Activated CD8-positive, alpha-beta memory T cell treated with anti-CD3 and anti-CD28 coated beads, Interleukin-2, amount 50 U/mL, for 24 hours (primary cell): ENCODE data around the gene ENOX1.

Source experiments
- DNase-seq: peaks from one replicate; pipeline ENCODE4 v3.0.0-alpha.2; 2020; ENCODE audit errors: extremely low read depth

Gene ENOX1

DNA sequence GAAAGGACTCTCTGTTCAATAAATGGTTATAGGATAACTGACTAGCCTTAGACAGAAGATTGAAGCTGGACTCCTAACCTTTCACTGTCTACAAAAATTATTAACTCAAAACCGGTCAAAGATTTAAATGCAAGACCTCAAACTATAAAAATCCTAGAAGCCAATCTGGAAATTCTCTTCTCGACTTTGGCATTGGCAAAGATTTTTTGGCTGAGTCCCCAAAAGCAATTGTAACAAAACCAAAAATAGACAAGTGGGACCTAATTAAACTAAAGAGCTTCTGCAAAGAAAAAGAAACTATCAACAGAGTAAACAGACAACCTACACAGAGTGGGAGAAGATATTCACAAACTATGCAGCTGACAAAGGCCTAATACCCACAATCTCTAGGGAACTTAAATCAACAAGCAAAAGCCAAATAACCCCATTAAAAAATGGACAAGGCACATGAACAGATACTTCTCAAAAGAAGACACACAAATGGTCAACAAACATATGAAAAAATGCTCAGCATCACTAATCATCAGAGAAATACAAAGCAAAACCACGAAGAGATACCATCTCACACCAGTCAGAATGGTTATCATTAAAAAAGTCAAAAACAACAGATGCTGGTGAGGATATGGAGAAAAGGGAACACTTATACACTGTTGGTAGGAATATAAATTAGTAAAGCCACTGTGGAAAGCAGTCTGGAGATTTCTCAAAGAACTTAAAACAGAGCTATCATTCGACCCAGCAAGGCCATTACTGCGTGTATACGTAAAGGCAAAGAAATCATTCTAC lies 497.1 kb downstream of the ENOX1 start:
- DNase-seq = no peak

DNA sequence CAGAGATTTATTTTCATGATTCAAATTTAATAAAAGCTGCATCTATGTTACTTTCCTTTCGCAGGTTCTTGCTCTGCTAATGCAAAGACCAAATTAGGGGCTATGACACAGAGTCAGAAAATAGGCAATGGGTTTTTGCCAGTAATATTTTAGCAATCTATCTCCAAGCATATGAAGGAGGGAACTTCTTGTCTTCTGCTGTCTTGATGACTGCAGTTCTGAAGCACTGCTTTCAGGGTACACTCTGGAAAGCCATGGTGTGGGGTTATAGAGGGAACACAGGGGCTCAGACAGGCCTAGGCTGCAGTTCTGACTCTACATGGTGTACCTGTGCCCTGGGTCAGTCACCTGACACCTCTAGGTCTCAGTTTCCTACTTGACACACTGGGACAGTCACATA lies 500.0 kb downstream of the ENOX1 start:
- DNase-seq = no peak

DNA sequence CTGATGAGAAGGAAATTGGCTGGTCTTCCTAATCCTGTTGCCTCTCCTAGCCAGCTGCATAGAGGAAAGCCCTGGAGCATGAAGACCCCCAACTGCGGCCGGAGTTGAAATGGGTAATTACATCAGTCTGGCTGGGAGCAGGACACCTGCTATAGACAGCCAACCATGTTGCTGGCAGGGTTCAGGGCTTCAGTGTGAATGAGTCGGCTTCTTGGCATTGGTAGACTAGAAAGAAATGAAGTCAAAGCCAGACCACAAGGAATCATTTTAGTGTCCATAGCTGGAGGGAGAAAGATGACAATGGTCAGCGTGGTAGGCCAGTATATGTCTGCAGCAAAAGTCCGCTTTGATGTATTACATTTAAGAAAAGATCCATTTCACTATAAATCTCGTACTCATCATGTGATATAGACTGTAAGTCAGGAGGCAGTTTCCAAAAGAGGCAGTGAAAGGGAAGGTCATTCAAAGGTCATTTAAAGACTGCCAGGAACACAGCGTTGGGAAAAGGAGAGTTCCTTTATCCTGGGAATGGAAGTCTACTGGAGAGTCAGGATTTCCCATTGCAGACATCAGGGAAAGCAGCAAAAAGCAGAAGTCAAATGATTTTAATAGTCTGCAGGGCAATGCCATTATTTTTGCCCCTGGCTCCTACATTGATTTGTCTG lies 500.7 kb downstream of the ENOX1 start:
- no peak for DNase-seq

DNA sequence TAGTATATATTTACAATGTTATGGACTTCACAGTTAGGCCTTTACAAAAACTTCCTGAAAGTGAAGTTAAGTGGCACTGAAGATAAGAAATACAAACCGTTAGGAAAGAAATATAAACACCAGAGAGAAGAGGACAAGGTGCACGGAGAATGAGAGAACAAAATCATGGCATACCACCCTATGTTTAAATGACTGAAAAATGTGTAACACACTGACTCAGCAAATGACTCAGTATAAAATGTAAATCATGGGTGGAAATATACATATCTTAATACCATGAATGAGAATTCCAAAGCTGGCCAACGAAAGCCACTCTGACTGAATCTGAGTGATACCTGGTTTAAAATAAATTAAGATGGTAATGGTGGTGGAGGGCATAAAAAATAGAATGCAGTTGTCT lies 502.6 kb downstream of the ENOX1 start:
- no peak for DNase-seq

DNA sequence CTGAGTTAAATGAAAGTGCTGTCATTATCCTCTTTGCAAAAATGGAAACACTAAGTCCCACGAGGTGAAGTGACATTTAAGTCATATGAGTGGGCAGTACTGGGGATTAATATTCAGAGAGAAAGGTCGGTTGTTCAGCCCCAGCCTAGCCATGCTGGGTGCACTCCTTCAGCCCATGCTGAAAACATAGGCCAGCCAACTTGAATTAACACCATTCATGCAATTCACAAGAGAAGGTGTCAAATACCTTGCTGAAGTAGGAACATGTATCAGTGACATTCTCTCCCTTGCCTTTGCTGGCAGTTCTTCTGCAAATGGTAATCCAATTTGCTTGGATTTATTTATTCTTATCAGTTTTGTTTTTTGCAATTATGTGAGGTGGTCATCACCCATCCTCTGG lies 507.1 kb downstream of the ENOX1 start:
- DNase-seq = no peak

DNA sequence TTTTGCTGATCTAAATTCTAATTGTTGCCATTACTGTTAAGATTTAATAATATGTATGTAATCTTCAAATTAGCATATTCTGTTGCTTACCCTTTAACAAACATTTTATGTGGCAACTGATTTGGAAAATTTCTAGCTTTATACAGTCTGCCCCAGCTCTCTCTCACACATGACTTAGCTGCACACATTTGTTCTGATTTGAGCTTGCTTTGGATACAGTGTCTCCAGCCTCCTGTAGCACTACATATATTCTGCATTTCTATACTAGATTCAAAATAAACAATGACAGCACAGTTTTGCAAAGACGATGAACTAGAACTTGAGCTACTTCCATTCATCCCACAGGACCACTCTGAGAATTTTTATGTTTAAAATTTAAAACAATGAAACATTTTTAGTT lies 508.6 kb downstream of the ENOX1 start:
- no peak for DNase-seq

DNA sequence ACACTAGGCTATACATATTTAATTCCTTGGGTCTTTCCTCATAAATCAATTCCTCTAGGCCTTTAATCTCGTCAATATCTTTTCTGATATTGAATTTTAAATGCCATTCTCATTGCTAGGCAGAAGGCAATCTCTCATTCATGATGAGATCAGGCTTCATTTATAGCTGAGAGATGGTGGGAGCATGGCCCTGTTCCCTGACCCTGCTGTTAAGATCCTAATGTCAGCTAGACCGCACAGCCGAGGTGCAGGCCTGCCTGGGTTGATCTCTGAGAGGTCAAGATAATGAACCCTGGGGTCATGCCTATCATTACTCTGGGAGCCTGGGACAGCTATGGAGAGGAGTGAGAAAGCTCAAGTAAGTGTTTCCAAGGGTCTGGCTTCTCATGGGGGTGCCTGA lies 509.6 kb downstream of the ENOX1 start:
- no peak for DNase-seq

DNA sequence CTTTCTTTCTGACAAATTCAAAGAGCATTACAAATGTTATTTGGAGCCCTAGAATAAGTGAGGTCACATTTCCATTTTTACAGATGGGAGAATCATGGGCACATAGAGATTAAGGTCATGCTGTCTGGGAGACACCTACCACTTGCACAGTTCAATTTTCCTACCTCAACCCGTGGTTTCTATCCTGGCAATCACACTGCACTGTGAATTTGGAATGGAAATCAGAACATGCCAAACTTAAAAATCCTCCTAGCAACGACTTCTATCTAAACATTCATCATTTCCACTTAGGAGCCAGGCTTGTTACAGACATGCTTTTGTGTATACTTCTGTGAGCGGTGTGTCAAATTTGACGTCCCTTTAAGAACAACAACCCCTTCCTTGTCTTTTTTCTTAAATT lies 511.9 kb downstream of the ENOX1 start:
- no peak for DNase-seq

DNA sequence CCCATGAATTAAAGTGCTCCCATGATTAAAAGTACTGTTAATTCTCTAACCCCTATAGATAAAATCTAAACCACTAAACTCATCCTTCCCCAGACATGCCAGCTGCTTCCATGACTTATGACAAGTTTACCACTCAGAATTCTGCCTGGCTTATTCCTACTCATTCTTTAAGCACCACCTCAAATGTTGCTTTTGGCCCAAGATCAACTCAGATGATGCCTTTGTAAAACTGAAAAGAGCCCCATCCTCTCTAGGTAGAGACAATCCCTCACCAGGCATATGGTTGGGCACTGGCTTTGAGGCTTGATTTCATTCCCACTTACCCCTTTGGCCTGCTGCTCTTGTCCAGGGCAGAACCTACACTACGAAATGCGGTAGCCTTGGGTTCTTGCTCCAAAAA lies 513.4 kb downstream of the ENOX1 start:
- DNase-seq = no peak

DNA sequence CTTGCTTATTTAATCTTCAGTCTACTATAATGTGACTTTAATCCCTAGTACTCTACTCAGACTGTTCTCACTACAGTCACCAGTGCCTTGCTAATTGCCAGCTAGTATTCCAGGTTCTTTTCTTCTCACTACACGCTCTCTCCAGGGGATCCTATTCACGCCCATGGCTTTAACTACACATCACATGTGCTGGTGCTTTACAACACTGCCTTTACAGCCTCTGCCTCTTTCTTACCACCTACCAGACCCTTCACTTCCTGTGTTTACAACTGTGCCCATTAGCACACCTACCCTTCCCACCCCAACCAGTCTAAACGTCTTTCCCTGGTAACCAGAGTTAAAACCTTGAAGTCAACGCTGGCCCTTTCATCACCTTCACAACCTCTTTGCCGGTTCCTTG lies 513.9 kb downstream of the ENOX1 start:
- no peak for DNase-seq

DNA sequence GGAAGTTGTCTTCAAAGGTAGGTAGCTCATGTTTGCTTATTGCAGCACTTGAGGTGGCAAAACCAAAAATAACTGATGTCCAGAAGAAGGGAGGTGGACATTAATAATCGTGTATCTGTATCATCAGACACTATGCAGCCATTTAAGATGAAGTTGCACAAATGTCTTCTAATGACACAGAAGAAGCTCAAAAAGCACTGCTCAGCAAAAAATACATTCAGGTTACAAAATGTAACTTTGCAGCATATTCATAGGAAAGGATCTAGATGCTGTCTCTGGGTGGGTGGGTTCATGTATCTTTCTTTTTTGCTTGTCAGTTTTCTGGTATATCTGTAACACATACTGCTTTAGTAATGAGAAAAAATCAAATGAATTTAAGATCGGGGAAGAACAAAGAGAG lies 515.6 kb downstream of the ENOX1 start:
- no peak for DNase-seq

DNA sequence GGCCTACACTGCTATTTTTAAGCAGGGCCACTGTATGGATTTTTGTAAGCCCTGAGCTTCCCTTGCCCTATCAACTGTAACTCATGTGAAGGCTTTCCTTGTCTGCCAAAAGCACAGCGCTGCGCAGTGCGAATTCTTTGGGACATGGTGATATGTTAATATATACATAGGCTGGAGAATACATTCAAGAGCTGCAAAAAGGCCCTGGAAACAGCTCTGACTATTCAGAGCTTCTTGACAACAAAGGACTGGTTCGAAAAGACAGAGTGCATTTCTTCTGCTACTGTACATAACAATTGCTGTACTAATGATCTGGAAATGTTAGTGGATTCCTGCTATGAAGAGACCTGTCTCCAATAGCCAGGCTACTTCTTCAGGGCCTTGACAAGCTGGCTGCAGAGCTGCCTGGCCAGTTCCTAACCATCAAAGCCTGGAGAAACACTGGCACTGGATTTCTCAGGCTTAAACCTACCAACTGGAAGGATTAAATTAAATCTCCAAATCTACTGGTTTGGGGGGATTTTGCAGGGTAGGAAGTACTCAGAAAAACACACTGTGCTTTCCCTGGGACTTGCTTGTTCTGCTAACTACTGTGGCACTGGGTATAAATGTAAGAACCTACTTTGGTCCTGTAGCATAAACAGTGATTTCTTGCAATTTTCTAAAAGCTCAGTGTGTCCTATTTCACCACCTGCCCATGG lies 516.5 kb downstream of the ENOX1 start:
- DNase-seq = no peak

DNA sequence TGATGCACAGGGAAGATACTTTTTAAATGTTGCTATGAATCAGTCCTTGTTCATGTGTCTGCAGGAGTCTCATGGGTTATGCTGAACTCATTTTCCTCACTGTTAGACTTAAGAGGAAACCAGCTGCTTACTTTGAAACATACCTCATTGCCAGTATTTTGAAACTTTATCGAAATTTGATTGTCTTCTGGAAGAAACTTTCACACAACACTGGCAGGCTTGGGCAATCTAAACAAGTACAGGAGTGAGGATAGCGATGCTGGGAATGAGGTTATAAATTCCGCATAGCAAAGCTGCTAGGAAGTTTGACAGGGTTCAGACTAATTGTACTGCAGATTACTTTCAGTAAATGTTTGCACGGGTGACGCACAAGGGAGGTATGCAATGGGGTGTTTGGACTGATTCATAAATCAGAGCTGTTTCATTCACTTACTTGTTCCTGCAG lies 517.7 kb downstream of the ENOX1 start:
- no peak for DNase-seq

DNA sequence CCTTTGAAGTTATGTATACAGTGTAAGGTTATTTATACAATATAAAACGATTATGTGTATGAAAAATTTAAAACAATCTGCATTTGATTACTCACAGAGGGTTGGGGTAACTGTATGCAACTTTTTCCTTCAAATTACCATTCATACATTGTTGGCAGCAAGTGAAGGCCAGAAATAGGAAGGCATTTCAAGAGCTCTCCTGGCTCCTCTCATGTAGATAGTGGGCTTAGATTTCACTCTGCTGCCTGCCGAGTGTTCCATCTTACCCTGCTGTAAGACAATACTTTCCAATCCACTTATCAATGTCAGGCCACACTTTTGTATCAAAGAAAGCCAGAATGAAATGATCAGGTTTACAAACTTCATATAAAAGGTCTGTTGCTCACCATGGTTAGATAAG lies 518.1 kb downstream of the ENOX1 start:
- no peak for DNase-seq

DNA sequence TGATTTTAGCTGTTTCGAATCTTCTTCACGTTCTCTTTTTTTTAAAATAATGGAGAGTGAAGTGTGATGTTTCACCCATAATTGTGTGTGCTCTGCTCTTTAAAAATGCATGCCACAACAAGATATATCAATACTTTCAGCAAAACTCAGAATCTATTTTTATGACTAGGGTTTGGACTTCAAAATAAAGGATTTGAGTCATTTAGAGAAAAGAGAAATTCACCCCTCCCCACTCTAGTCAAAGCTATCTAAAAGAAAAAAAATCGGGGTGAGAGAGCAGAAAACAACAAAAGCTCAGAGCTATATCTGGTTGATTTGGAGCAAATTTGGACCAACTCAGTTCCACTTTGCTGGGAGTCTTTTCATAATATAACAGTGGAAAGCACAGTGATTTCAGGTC lies 518.9 kb downstream of the ENOX1 start:
- no peak for DNase-seq

DNA sequence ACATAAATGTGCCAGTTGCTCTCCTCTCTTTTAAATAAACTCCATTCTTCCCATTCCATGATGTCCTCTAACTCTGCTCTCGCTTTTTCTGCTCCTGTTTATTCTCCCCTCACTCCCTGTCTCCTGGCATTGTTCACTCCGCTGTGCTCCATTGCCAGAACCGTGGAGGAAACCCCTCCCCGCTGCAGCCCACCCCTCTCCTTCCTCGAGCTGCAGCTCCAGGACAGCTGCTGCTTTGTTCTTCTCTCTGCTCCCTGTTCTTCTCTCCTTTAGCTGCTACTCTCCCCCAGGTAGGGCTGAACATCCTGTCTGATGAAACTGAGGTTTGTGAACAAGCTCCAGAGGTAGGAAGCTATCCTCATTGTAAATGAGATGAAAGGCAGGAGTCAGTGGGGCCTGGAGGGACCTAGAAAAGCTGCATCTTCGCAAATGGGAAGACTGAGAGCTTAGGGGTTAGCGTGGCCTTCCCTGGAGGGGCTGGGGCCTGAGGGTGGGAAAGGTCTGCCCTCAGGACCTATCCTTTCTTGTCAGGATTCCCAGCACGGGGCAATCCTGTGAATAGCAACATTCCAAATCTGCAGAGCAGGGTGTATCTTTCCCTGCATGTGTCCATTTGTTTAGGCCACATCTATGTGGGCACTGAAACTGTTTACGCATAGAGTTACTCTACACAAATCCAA lies 519.7 kb downstream of the ENOX1 start:
- DNase-seq = no peak

DNA sequence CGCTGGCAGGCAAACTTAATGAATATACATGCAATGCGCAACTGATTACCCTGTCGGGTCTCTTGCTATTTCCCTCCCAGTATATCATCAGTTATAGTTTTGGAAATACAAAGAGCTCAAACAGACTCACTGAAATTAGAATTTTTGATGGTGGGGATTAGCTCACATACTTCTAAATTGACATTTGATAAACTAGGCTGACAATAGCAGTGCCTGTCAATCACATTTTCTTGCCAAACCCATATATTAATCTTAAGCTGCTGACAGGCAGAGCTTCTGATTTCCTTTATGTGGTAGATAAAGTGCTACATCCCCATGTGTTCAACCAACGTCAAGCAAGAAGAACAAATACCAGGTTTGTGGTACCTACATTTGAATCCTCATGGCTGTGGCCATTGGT lies 521.7 kb downstream of the ENOX1 start:
- DNase-seq = no peak

DNA sequence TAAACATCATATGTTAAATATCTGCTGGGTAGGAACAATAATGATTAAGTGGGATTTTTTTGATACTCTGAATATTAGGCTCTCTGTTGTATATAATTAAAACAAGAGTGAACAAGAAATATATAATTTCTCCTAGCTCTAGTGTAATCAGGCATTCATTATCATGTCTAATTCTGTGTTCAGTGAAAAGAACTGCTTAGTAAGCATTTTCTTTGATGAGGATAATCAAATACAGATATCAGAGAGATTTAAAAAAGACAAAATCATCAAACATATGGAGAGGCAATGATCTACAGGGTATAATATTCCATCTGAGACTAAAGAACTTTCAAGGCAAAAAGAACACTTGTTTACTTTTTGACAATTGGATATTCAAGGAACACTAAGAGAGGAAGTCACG lies 522.3 kb downstream of the ENOX1 start:
- DNase-seq = no peak

DNA sequence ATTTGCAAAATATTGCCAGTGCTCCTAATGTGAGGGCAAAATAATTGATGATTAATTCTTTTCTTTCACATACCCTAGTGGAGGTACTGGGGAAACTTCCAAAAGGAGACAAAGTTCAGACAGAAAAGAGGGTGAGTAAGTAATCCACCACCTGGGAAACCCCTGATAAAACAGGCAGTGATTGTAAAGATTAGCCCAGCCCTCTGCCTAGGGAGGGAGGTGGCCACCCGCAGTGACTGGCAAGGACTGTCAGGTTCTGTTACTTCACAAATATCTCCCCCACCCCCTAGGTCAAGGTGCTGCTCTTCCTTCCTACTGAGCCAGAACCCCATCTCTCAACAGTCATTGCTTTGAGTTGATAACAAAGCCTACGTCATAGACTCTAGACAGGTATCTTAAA lies 523.7 kb downstream of the ENOX1 start:
- DNase-seq = no peak

DNA sequence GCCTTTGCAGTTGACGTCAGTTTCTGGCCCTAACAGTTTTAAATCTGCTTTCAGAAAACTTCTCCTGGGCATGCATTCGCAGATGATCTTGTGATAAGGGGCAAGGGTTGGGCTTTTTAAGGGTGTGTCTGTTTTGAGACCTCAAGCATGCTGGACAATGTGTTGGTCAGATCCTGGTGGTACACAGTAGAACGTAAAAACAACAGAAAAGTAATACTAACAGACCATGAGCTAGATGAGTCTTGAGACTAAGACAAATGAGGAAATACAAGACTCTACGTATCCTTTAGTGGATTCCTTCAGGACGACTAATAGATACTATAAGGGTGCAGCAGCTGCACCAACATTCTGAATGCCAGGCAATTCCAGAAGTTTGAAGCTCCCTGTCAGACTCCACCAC lies 525.8 kb downstream of the ENOX1 start:
- no peak for DNase-seq

DNA sequence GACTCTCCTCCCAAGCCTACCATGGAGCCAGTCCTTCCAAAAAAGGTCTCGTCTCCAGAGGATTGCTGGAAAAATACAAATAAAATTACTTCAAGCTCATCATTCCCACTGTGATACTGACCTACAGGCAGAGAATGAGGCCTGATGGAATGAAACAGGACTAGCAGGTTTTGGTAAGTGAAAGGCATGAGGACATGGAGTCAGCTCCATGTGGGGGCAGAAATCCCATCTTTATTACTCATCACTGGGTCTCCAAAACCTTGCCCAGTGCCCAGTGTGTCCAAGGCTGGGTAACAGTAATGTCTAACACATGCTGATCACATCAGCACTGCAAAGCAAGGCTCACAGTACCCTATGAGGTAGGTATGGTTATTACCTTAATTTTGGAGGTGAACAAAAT lies 528.0 kb downstream of the ENOX1 start:
- no peak for DNase-seq

DNA sequence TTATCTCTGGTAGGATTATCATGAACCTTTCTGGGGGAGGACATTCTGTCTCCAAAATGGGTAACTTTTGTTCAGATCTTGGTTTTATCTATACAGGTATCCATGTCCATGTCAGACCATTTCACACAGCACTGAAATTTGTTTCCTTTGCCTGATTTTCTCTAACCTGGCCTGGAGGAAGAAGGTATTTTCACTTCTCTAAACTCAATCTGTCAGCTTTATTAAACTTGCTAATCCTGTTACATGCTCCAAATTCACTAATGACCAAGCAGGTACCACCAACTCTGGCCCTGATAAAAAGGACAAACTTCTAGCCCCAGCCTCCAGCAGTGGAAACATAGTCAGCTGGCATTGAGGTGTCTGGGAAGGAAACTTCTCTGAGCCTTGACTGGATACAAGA lies 529.0 kb downstream of the ENOX1 start:
- DNase-seq = no peak

DNA sequence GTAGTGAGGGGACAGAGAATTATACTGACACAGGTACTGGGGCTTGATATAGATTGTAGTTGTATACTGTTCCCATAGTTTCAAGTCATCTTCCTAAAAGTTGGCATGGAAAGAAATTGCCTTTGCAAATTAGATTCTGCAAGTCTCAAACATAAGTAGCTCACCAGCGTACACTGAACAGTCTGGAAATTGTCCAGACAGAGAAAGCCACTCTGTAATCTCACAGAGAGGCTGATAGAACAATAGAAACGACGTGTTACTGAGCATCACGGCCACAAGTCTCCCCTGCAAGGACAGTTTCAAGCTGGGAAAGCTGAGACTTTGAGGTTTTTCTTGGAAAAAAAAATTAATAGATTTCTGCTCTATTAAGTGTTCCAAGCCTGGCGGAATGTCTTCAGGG lies 534.8 kb downstream of the ENOX1 start:
- DNase-seq = no peak
